A673 (cell line): ENCODE measurements around the gene NFKB1.

Experiments used
- CTCF ChIP-seq: fragments of 300-800, 200-600 bp; sonication (generic); conservative IDR thresholded peaks from 2 replicates; pipeline ENCODE4 v1.5.1; 2017; ENCODE audit warnings: low read depth, mild to moderate bottlenecking, antibody characterized with exemption, low read length, moderate library complexity, mixed read lengths
- EZH2 ChIP-seq: fragments of 200-600 bp; sonication (generic); IDR thresholded peaks from 2 replicates; pipeline ENCODE4 v1.6.1; 2017; ENCODE audit warnings: borderline replicate concordance, low read depth, mild to moderate bottlenecking, mixed read lengths, antibody characterized with exemption, low read length; ENCODE audit not compliant: poor library complexity, severe bottlenecking

- TF ChIP-seq CTCF (no peak), EZH2 (no peak)
These were observed 51.6 kb downstream of the NFKB1 start for GRCh38 chr4:102552781-102553180.
